Dedifferentiated amniotic fluid mesenchymal stem cell (primary cell): ENCODE data around the gene AFAP1L2.
"Not testable (repeated sequence)": the region's sequence is repeated elsewhere in the genome, so short reads cannot be mapped to it uniquely, and the experiment has no call there.

Experiments used
- DNase-seq: peaks from one replicate; pipeline ENCODE4 v3.0.0-alpha.2; 2016; ENCODE audit errors: extremely low spot score

Gene AFAP1L2

GRCh38 chr10:114335614-114336013, 68.7 kb downstream of the AFAP1L2 start:
- DNase-seq, result no peak

GRCh38 chr10:114334301-114334700, 70.0 kb downstream of the AFAP1L2 start:
- DNase-seq, result no peak

- DNase-seq, result not testable (repeated sequence)
These were observed 70.9 kb downstream of the AFAP1L2 start for GRCh38 chr10:114333441-114333840.

- DNase-seq, result no peak
These were observed 71.8 kb downstream of the AFAP1L2 start for GRCh38 chr10:114332301-114333192.

GRCh38 chr10:114329634-114330365, 74.5 kb downstream of the AFAP1L2 start:
- no peak for DNase-seq

- no peak for DNase-seq
These were observed 75.4 kb downstream of the AFAP1L2 start for GRCh38 chr10:114328874-114329273.

GRCh38 chr10:114328441-114328812, 75.9 kb downstream of the AFAP1L2 start:
- DNase-seq, result no peak

- no peak for DNase-seq
These were observed 76.5 kb downstream of the AFAP1L2 start for GRCh38 chr10:114327537-114328440.

- DNase-seq, result no peak
These were observed 77.5 kb downstream of the AFAP1L2 start for GRCh38 chr10:114326795-114327194.

GRCh38 chr10:114323023-114323422, 81.3 kb downstream of the AFAP1L2 start:
- no peak for DNase-seq

- DNase-seq, result no peak
These were observed 82.0 kb downstream of the AFAP1L2 start for GRCh38 chr10:114322344-114322743.

GRCh38 chr10:114320249-114321116, 83.8 kb downstream of the AFAP1L2 start:
- no peak for DNase-seq

GRCh38 chr10:114319406-114320248, 84.7 kb downstream of the AFAP1L2 start:
- no peak for DNase-seq

- no peak for DNase-seq
These were observed 87.6 kb downstream of the AFAP1L2 start for GRCh38 chr10:114316744-114317143.

- no peak for DNase-seq
These were observed 88.5 kb downstream of the AFAP1L2 start for GRCh38 chr10:114315566-114316420.

- no peak for DNase-seq
These were observed 90.4 kb downstream of the AFAP1L2 start for GRCh38 chr10:114313866-114314265.

GRCh38 chr10:114313139-114313538, 91.2 kb downstream of the AFAP1L2 start:
- DNase-seq, result no peak

GRCh38 chr10:114311496-114312209, 92.6 kb downstream of the AFAP1L2 start:
- DNase-seq, result no peak
